GM21576 (cell line): Measurements from ENCODE around the gene ANO1.
"Not testable (repeated sequence)": the region's sequence is repeated elsewhere in the genome, so short reads cannot be mapped to it uniquely, and the experiment has no call there.

Experiments used
- ATAC-seq: cut with Tn5 transposase; IDR thresholded peaks from one replicate; pipeline ENCODE4 v1.9.1; 2021; ENCODE audit warnings: mild to moderate bottlenecking, moderate library complexity; ENCODE audit not compliant: unreplicated experiment

Gene ANO1

GRCh38 chr11:70078095-70078780 is at the start of gene ANO1:
Gene ANO1 (plus strand): TSS chr11:70078317. CDS start chr11:70078607, 290 bp downstream.
- no peak for ATAC-seq

- ATAC-seq, result no peak
Measured at GRCh38 chr11:70029115-70029860, 48.8 kb upstream of the ANO1 start.

GRCh38 chr11:70029861-70030380 is 48.2 kb upstream of the ANO1 start:
- no peak for ATAC-seq

GRCh38 chr11:70030412-70030811 is 47.7 kb upstream of the ANO1 start:
- ATAC-seq, result no peak

GRCh38 chr11:70031631-70032469 is 46.3 kb upstream of the ANO1 start:
- ATAC-seq, result no peak

GRCh38 chr11:70032470-70032795 is 45.7 kb upstream of the ANO1 start:
- ATAC-seq, result no peak

GRCh38 chr11:70032943-70033710 is 45.0 kb upstream of the ANO1 start:
- no peak for ATAC-seq

GRCh38 chr11:70033711-70034070 is 44.4 kb upstream of the ANO1 start:
- ATAC-seq, result no peak

- no peak for ATAC-seq
Measured at GRCh38 chr11:70034740-70035365, 43.3 kb upstream of the ANO1 start.

GRCh38 chr11:70035665-70036064 is 42.5 kb upstream of the ANO1 start:
- not testable (repeated sequence) for ATAC-seq

- ATAC-seq, result no peak
Measured at GRCh38 chr11:70036971-70037882, 40.9 kb upstream of the ANO1 start.

- no peak for ATAC-seq
Measured at GRCh38 chr11:70038034-70038834, 39.9 kb upstream of the ANO1 start.

- ATAC-seq, result no peak
Measured at GRCh38 chr11:70040452-70040851, 37.7 kb upstream of the ANO1 start.

GRCh38 chr11:70040869-70041501 is 37.1 kb upstream of the ANO1 start:
- no peak for ATAC-seq

- no peak for ATAC-seq
Measured at GRCh38 chr11:70043482-70043881, 34.6 kb upstream of the ANO1 start.

GRCh38 chr11:70046089-70046488 is 32.0 kb upstream of the ANO1 start:
- no peak for ATAC-seq

GRCh38 chr11:70048279-70049024 is 29.7 kb upstream of the ANO1 start:
- ATAC-seq, result no peak
